MM.1S (cell line): Measurements from ENCODE around the gene SARS1.

Experiments
- DNase-seq: peaks from one replicate; pipeline ENCODE4 v3.0.0-alpha.2; 2015
- H2AFZ ChIP-seq: fragments of 300-600 bp; sonication (generic); 2 replicates; pipeline ENCODE4 v1.6.0; 2016; ENCODE audit warnings: antibody characterized with exemption, low read length
- H3F3A ChIP-seq: fragments of 300-600 bp; sonication (generic); 2 replicates; pipeline ENCODE4 v1.6.1; 2016; ENCODE audit warnings: mild to moderate bottlenecking, antibody characterized with exemption, low read length, moderate library complexity, mixed read lengths; ENCODE audit not compliant: insufficient read depth
- H3K27ac ChIP-seq: fragments of 300-600 bp; sonication (generic); 2 replicates; pipeline ENCODE4 v1.5.1; 2016; ENCODE audit warnings: mild to moderate bottlenecking, low read length
- H3K27me3 ChIP-seq: fragments of 300-600 bp; sonication (generic); replicated peaks from 2 replicates; pipeline ENCODE4 v1.6.0; 2016; ENCODE audit warnings: low read length; ENCODE audit not compliant: insufficient read depth
- H3K36me3 ChIP-seq: fragments of 300-600 bp; sonication (generic); replicated peaks from 2 replicates; pipeline ENCODE4 v1.6.1; 2016; ENCODE audit warnings: mild to moderate bottlenecking, low read length, mixed read lengths; ENCODE audit not compliant: insufficient read depth
- H3K4me1 ChIP-seq: fragments of 300-600 bp; sonication (generic); 2 replicates; pipeline ENCODE4 v1.6.1; 2016; ENCODE audit warnings: low read length, mixed read lengths
- H3K4me2 ChIP-seq: fragments of 300-600 bp; sonication (generic); 2 replicates; pipeline ENCODE4 v1.6.0; 2016; ENCODE audit warnings: low read depth, low read length
- H3K4me3 ChIP-seq: fragments of 300-600 bp; sonication (generic); 2 replicates; pipeline ENCODE4 v1.5.1; 2016; ENCODE audit warnings: low read length, mixed read lengths
- H3K79me2 ChIP-seq: fragments of 300-600 bp; sonication (generic); 2 replicates; pipeline ENCODE4 v1.6.1; 2016; ENCODE audit warnings: mixed run types, low read length, mixed read lengths
- H3K9ac ChIP-seq: fragments of 300-600 bp; sonication (generic); 2 replicates; pipeline ENCODE4 v1.6.1; 2016; ENCODE audit warnings: low read length, mixed read lengths
- H3K9me2 ChIP-seq: fragments of 300-600 bp; sonication (generic); replicated peaks from 2 replicates; pipeline ENCODE4 v1.6.1; 2016; ENCODE audit warnings: mild to moderate bottlenecking, low read length, mixed read lengths; ENCODE audit not compliant: insufficient read depth
- H3K9me3 ChIP-seq: fragments of 300-600 bp; sonication (generic); replicated peaks from 2 replicates; pipeline ENCODE4 v1.6.1; 2016; ENCODE audit warnings: mild to moderate bottlenecking, low read length, mixed read lengths; ENCODE audit not compliant: insufficient read depth
- H4K20me1 ChIP-seq: fragments of 300-600 bp; sonication (generic); 2 replicates; pipeline ENCODE4 v1.6.1; 2016; ENCODE audit warnings: mild to moderate bottlenecking, low read length, moderate library complexity, mixed read lengths; ENCODE audit not compliant: insufficient read depth
- CTCF ChIP-seq: fragments of 300-600 bp; sonication (generic); IDR thresholded peaks from 2 replicates; pipeline ENCODE4 v1.5.1; 2016; ENCODE audit warnings: antibody characterized with exemption, low read length, mixed read lengths
- EZH2 ChIP-seq: fragments of 300-600 bp; sonication (generic); optimal IDR thresholded peaks from 2 replicates; pipeline ENCODE3; 2017; ENCODE audit warnings: low read depth, mild to moderate bottlenecking, antibody characterized with exemption, low read length, mixed read lengths
- EZH2phosphoT487 ChIP-seq: fragments of 300-600 bp; sonication (generic); IDR thresholded peaks from 2 replicates; pipeline ENCODE4 v1.6.1; 2018; ENCODE audit warnings: antibody characterized with exemption, low read length

SARS1 gene

DNA sequence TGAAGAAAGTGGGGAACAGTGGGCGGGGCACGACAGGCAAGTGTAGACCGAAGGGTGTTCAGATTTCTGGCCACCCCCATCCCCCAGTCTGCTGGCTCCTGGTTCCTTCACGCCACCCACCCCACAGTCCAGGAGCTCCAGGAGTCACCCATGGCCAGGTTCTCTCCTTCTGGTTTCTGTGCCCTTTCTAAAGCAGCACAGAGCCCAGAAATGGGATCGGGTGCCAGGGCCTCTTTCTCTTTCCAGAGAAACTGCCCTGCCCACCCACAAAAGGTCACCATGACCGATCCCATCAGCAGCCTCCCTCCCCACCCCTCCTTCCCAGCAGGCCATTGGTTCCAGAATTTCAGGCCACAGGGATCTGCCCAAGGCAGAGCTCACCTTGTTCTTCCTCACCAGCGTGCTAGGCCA, 32.4 kb downstream of the SARS1 start:
- no peak overlapping the region for H2AFZ ChIP-seq
- H3K79me2 ChIP-seq: no peaks in the 10 kb centered on the region
- no peaks in the 10 kb centered on the region for H3F3A ChIP-seq
- no peaks in the 10 kb centered on the region for H3K4me1 ChIP-seq
- H3K9ac ChIP-seq: no peak overlapping the region
- H3K27me3 ChIP-seq: no peaks in the 10 kb centered on the region
- no peaks in the 10 kb centered on the region for H3K9me3 ChIP-seq
- no peak overlapping the region for H3K27ac ChIP-seq
- no peaks in the 10 kb centered on the region for H3K9me2 ChIP-seq
- H3K4me3 ChIP-seq: no peak overlapping the region
- TF ChIP-seq EZH2phosphoT487: no peak
- no peak for TF ChIP-seq EZH2
- no peak for TF ChIP-seq CTCF
- no peaks in the 10 kb centered on the region for H3K36me3 ChIP-seq
- no peaks in the 10 kb centered on the region for H4K20me1 ChIP-seq
- no peak for DNase-seq
- no peak overlapping the region for H3K4me2 ChIP-seq

DNA sequence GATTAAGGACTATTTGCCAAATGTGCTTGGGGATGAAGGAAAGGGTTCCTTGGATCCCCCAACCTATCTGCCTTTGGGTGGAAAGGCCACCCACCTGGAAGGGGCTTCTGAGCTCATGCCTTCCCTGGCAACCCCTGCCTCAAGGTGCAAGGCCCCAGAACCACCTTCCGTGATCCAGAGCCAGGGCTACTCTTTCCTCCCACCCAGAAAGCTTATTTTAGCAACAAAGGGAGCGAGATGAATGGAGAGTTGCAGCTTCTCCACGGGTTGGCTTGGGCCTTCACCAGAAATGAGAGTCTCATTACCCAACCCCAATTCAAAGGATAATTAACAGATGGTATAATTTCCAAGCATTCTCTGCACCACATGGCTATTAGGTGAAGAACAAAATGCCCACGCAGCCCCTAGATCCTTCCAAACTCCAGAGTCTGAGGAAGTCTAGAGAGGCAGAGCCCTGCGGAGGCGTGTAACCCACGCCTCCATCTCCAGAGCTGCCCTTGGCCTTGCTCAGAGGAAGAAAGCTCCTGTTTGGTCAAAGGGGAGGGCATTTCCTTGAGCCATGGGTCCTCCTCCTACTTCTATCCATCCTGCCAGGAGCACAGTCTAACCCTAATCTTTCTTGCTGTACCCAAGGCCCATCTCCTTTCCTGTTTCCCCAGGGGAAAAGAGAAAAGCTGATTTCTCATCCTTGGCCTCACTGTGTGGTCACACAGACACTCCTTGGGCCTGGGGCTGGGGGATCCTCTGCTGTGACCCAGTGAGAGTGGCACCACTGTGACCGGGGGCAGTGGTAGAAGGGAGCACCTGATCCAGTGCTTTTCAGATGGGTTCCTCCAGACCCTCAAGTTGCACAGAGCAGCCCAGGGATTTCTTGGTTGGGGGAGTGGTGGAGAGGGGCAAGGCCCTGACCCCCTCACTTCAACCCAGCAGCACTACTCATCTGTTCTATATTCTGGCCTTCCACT, 34.0 kb downstream of the SARS1 start:
- Histone ChIP-seq H3K27ac (no peak overlapping the region), H3K9me2 (no peaks in the 10 kb centered on the region), H3K79me2 (no peaks in the 10 kb centered on the region), H3K9ac (no peak overlapping the region), H3K27me3 (no peaks in the 10 kb centered on the region), H3K9me3 (no peaks in the 10 kb centered on the region), H3K4me3 (no peak overlapping the region), H3K4me1 (no peaks in the 10 kb centered on the region), H3K36me3 (no peaks in the 10 kb centered on the region), H3F3A (no peaks in the 10 kb centered on the region), H2AFZ (no peak overlapping the region), H4K20me1 (no peaks in the 10 kb centered on the region), H3K4me2 (no peak overlapping the region)
- no peak for DNase-seq
- TF ChIP-seq EZH2phosphoT487: no peak
- no peak for TF ChIP-seq CTCF

DNA sequence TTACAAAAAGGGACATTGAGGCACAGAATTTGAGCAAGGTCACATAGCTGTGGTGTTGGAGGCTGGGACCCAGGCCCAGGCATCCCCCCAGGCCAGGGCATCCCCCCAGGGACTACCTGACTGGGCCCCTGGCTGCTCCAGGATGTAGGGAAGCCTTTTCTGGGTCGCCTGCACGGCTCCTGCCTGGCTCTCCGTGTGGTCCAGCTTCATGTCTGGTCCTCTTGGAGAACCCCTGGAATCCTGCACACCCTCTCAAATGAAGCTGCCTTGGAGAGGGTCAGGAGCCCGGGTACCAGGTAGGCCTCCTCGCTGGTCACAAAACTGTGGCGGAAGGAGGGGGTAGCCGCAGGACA, 34.7 kb downstream of the SARS1 start:
- TF ChIP-seq EZH2phosphoT487: no peak
- TF ChIP-seq CTCF: no peak
- TF ChIP-seq EZH2: no peak

More for the DNA sequence above, 34.7 kb downstream of the SARS1 start:
- Histone ChIP-seq H3F3A (no peaks in the 10 kb centered on the region), H3K27me3 (no peaks in the 10 kb centered on the region), H3K27ac (no peak overlapping the region), H3K9me3 (no peaks in the 10 kb centered on the region), H3K9me2 (no peaks in the 10 kb centered on the region), H3K4me3 (no peak overlapping the region), H3K4me2 (no peak overlapping the region), H2AFZ (no peak overlapping the region), H3K79me2 (no peaks in the 10 kb centered on the region), H3K9ac (no peak overlapping the region), H3K4me1 (no peaks in the 10 kb centered on the region), H3K36me3 (no peaks in the 10 kb centered on the region), H4K20me1 (no peaks in the 10 kb centered on the region)
- no peak for DNase-seq
